GM12865 (cell line): ENCODE results near the gene COA4.

ENCODE experiments used
- DNase-seq: peaks from one replicate; pipeline ENCODE4 v3.0.0; 2010; ENCODE audit warnings: low read depth
- H3K4me3 ChIP-seq: 2 replicates; pipeline ENCODE4 v1.5.1; 2011; ENCODE audit warnings: mild to moderate bottlenecking, low read depth, low read length, control low read depth
- CTCF ChIP-seq: IDR thresholded peaks from 2 replicates; pipeline ENCODE4 v1.5.1; 2011; ENCODE audit warnings: low read length, control low read depth, low read depth, inconsistent platforms; ENCODE audit not compliant: insufficient read depth; ENCODE audit errors: missing control alignments

The COA4 gene

GRCh38 chr11:73869332-73869949, 7.2 kb downstream of the COA4 start:
- H3K4me3 ChIP-seq, result no peak overlapping the region
- DNase-seq, result no peak
- TF ChIP-seq CTCF, result no peak

GRCh38 chr11:73866586-73866996, 10.1 kb downstream of the COA4 start:
- no peak for TF ChIP-seq CTCF
- DNase-seq, result no peak
- no peak overlapping the region for H3K4me3 ChIP-seq

- TF ChIP-seq CTCF, result no peak
Observed at GRCh38 chr11:73866095-73866579, 10.5 kb downstream of the COA4 start.

GRCh38 chr11:73862986-73863385, 13.7 kb downstream of the COA4 start:
- TF ChIP-seq CTCF, result no peak
- DNase-seq, result no peak
- no peak overlapping the region for H3K4me3 ChIP-seq

More at GRCh38 chr11:73866095-73866579, 10.5 kb downstream of the COA4 start:
- no peak overlapping the region for H3K4me3 ChIP-seq
- no peak for DNase-seq

- DNase-seq, result no peak
- no peak overlapping the region for H3K4me3 ChIP-seq
- TF ChIP-seq CTCF, result no peak
Observed at GRCh38 chr11:73860202-73860601, 16.4 kb downstream of the COA4 start.

- no peak for TF ChIP-seq CTCF
- H3K4me3 ChIP-seq, result no peak overlapping the region
- DNase-seq, result no peak
Observed at GRCh38 chr11:73859671-73860070, 17.0 kb downstream of the COA4 start.

GRCh38 chr11:73856031-73856567, 20.5 kb downstream of the COA4 start:
- no peak for TF ChIP-seq CTCF
- no peak for DNase-seq

More at GRCh38 chr11:73856031-73856567, 20.5 kb downstream of the COA4 start:
- no peak overlapping the region for H3K4me3 ChIP-seq
